Pulmonary artery endothelial cell (primary cell): ENCODE measurements around the gene BCR. TPM values are rescaled to one million over a fixed set of nuclear protein-coding genes. Genes with fewer than 3 reads are reported as not detected.

Source experiments
- DNase-seq: peaks from one replicate; pipeline ENCODE4 v3.0.0-alpha.2; 2011; ENCODE audit warnings: low read depth, low spot score
- total RNA-seq: library from RNA; depleted of rRNA; stranded (reverse); fragments of >200 nt; gene quantifications from 2 replicates; pipeline ENCODE4 v1.2.3, GENCODE V29; 2014

The BCR gene
- total RNA-seq, 1 donor from 2014 or later = 131 TPM

DNA sequence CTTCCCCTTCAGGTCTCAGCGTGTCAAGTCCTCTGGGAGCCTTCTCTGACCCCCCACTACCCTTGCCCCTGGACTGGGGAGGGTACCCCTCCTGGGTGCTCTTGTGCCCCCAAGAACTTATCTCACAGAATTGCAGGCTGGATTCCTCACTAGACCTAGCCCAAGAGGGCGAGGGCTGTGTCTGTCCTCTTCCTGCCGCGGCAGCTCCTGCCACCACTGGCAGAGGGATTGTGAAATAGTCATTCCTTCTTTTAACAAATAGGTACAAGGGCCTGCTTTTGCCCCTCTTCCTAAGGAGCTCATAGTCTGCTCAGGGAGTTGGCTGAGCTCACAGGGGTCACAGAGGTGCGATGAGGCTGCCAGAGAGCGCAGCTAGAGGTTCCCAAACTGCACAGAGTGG is 29.5 kb upstream of the BCR start:
- DNase-seq = no peak

- no peak for DNase-seq
These were observed 28.5 kb upstream of the BCR start for GRCh38 chr22:23151827-23152226.

- no peak for DNase-seq
These were observed 27.8 kb upstream of the BCR start for GRCh38 chr22:23152238-23153114.

GRCh38 chr22:23153994-23154393 is 26.3 kb upstream of the BCR start:
- no peak for DNase-seq

GRCh38 chr22:23154461-23154860 is 25.8 kb upstream of the BCR start:
- DNase-seq = no peak

DNA sequence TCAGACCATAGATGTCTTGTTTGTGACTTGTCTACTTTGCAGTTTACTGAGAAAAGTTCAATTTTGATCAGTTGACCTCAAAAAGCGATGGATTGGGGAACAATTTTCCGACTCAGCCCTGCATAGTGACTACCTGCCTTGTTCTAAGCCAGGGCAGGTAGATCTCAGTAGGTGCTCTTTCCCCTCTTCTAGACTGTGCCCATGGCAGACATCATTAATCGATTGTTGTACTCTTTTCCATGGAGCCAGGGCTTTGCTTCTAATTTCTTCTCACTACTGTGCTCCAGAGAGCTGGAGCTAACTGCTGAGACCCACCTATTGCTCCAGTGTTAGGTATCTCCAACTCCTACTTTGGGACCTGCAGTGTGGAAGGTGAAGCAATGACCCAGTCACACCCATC is 25.2 kb upstream of the BCR start:
- DNase-seq = no peak

- DNase-seq = no peak
These were observed 24.5 kb upstream of the BCR start for GRCh38 chr22:23155831-23156230.

- no peak for DNase-seq
These were observed 24.0 kb upstream of the BCR start for GRCh38 chr22:23156286-23156685.

GRCh38 chr22:23157560-23158515 is 22.5 kb upstream of the BCR start:
- no peak for DNase-seq

GRCh38 chr22:23158516-23159290 is 21.6 kb upstream of the BCR start:
- no peak for DNase-seq

- DNase-seq = no peak
These were observed 21.0 kb upstream of the BCR start for GRCh38 chr22:23159291-23159630.

DNA sequence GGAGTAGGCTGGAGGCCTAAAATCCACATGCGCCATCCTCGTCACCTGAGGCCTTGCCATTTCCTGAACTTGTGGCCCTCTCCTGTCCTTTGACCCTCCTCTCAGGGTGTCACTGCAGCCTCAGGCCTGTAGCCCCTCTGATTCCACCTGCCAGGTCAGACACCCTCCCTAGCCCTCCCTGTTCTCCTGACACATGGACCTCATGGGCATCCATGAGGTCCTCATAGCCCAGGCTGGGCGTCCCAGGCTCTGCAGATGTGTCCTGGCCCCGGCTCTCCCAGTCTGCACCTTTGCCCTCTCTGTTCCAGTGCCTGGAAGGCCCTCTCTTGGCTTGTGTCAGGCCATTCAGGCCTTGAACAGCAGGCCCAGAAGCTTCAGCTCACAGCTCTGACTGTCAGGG is 19.3 kb upstream of the BCR start:
- no peak for DNase-seq

GRCh38 chr22:23161574-23161973 is 18.7 kb upstream of the BCR start:
- no peak for DNase-seq

DNA sequence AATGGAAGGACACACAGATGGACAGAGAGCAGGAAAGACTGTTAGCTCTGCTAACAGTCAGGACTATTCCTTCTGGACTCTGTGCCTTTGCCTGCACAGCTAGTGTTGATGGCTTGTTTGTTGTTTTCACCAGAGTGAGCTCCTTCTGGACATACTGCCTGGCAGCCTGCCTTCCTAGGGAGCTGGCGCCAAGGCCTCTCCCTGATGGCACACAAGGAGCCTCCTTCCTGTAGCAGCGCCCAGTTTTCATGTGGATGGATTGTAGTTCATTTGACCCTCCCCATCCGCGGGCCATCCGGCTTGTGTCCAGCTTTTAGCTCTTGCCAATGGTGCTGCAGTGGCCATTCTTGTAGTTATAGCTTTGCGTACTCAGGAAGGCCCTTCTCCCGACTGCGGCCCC is 16.6 kb upstream of the BCR start:
- no peak for DNase-seq

DNA sequence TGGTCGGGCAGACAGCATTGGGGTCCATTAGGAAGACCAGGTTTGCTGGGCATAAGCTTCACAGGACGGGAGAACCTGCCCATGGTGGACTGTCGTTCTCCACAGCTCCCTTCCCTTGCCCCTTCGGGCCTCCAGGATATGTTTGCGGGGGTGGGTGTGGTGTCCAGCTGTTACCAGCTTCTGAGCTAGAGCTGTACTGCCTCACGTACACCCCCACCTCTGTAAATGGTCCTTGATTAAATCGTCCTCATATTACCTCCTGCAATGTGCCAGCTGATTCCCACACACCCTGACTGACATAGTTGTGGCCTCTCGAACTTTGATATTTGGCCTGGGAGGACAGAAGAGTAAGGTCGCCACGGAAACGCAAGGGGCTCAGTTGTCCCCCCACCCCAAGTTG is 16.2 kb upstream of the BCR start:
- DNase-seq = no peak

DNA sequence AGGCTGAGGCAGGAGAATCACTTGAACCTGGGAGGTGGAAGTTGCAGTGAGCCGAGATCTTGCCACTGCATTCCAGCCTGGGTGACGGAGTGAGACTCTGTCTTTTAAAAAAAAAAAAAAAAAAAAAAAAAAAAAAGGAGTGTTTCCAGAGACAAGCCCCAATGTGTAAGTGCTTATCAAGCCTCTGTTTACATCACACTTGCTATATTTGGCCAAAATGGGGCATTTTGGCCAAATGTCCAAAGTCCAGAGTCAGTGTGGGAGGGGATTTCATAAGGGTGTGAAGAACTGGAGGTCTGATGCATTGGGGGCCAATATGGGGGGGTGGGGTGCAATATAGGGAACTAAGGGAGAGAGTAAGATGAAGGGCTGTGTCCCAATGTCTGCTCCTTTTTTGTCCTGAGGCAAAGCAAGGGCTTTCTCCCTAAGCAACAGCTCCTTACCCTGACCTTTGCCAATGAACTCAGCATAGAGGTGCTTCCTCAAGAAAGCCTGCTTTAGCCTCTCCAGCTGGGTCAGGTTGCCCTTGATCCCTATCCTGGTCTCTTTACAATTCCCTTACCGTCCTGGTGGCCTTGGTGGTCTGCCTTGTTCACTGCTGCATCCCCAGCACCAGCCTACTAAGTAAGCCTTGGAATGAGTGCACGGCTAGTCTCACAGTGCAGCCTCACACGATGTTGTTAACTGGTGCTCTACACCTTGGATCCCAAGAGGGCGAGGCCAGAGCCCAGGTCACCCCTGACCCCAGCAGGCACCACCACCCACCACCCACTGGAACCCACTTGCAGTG is 14.1 kb upstream of the BCR start:
- DNase-seq = no peak

- DNase-seq = no peak
These were observed 13.3 kb upstream of the BCR start for GRCh38 chr22:23166841-23167616.

- DNase-seq = no peak
These were observed 11.8 kb upstream of the BCR start for GRCh38 chr22:23168391-23169042.

DNA sequence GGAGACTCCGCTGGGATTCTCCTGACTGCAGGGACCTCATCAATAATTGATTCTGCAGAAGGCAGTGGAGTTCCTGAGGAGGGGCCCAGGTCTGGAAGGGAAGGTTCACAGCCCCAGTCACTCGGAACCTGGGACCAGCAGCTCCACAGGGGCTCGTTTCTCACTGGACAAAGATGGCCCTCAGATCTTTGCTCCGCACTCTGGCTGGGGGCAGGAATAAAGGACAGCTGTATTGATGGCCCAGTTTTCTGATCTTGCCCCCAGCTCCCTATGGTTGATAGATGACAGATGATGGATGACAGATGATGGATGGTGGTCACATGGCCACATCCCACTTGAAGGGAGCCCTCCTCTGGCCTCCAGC is 11.3 kb upstream of the BCR start:
- no peak for DNase-seq
